CD1c-positive myeloid dendritic cell (primary cell): ENCODE measurements around the gene HMCN2.
"Not testable (repeated sequence)": the region's sequence is repeated elsewhere in the genome, so short reads cannot be mapped to it uniquely, and the experiment has no call there.

ENCODE experiments used
- DNase-seq: peaks from one replicate; pipeline ENCODE4 v3.0.0-alpha.2; 2016; ENCODE audit errors: extremely low spot score

Gene HMCN2

GRCh38 chr9:130330202-130330862 lies 64.8 kb downstream of the HMCN2 start:
- no peak for DNase-seq

- no peak for DNase-seq
These were observed 65.5 kb downstream of the HMCN2 start for GRCh38 chr9:130331061-130331460.

- DNase-seq: no peak
These were observed 66.0 kb downstream of the HMCN2 start for GRCh38 chr9:130331573-130331972.

- DNase-seq: no peak
These were observed 66.9 kb downstream of the HMCN2 start for GRCh38 chr9:130332384-130332926.

GRCh38 chr9:130333041-130333711 lies 67.6 kb downstream of the HMCN2 start:
- DNase-seq: no peak

- no peak for DNase-seq
These were observed 68.1 kb downstream of the HMCN2 start for GRCh38 chr9:130333712-130334062.

- no peak for DNase-seq
These were observed 69.4 kb downstream of the HMCN2 start for GRCh38 chr9:130334915-130335314.

- DNase-seq: peak; percentile 1
These were observed 70.6 kb downstream of the HMCN2 start for GRCh38 chr9:130336027-130336610.

- no peak for DNase-seq
These were observed 71.3 kb downstream of the HMCN2 start for GRCh38 chr9:130336885-130337284.

- DNase-seq: no peak
These were observed 71.8 kb downstream of the HMCN2 start for GRCh38 chr9:130337318-130337717.

GRCh38 chr9:130337784-130338380 lies 72.3 kb downstream of the HMCN2 start:
- DNase-seq: no peak

- not testable (repeated sequence) for DNase-seq
These were observed 73.3 kb downstream of the HMCN2 start for GRCh38 chr9:130338891-130339290.

GRCh38 chr9:130339306-130339705 lies 73.7 kb downstream of the HMCN2 start:
- DNase-seq: no peak

- no peak for DNase-seq
These were observed 74.5 kb downstream of the HMCN2 start for GRCh38 chr9:130340011-130340410.

- not testable (repeated sequence) for DNase-seq
These were observed 75.0 kb downstream of the HMCN2 start for GRCh38 chr9:130340557-130340956.

GRCh38 chr9:130341128-130341527 lies 75.6 kb downstream of the HMCN2 start:
- DNase-seq: no peak

GRCh38 chr9:130341839-130342713 lies 76.5 kb downstream of the HMCN2 start:
- no peak for DNase-seq

GRCh38 chr9:130342714-130343085 lies 77.1 kb downstream of the HMCN2 start:
- DNase-seq: no peak

- peak; percentile 14 for DNase-seq
These were observed 77.9 kb downstream of the HMCN2 start for GRCh38 chr9:130343445-130343918.

GRCh38 chr9:130344366-130344765 lies 78.8 kb downstream of the HMCN2 start:
- DNase-seq: no peak
